Epithelial cell of proximal tubule (primary cell): ENCODE results near the gene P3H3. TPM values are rescaled to one million over a fixed set of nuclear protein-coding genes. Genes with fewer than 3 reads are reported as not detected.
"Not testable (repeated sequence)": the region's sequence is repeated elsewhere in the genome, so short reads cannot be mapped to it uniquely, and the experiment has no call there.

Source experiments
- DNase-seq: peaks from one replicate; pipeline ENCODE4 v3.0.0-alpha.2; 2011; ENCODE audit warnings: low read depth
- H3K4me3 ChIP-seq: 2 replicates; pipeline ENCODE4 v1.5.1; 2011; ENCODE audit warnings: low read depth, mild to moderate bottlenecking, low read length
- CTCF ChIP-seq: conservative IDR thresholded peaks from 2 replicates; pipeline ENCODE4 v1.5.1; 2012; ENCODE audit warnings: low read depth, mild to moderate bottlenecking, low read length
- total RNA-seq: library from RNA; depleted of rRNA; stranded (reverse); fragments of >200 nt; gene quantifications from 2 replicates; pipeline ENCODE4 v1.2.3, GENCODE V29; 2015

The P3H3 gene
- total RNA-seq, 1 donor from 2014 or later: 30.4 TPM

GRCh38 chr12:6872073-6873048 is 44.2 kb downstream of the P3H3 start:
- peak overlapping the region; percentile 92 for H3K4me3 ChIP-seq
- no peak for DNase-seq
- TF ChIP-seq CTCF: peak; percentile 92

DNA sequence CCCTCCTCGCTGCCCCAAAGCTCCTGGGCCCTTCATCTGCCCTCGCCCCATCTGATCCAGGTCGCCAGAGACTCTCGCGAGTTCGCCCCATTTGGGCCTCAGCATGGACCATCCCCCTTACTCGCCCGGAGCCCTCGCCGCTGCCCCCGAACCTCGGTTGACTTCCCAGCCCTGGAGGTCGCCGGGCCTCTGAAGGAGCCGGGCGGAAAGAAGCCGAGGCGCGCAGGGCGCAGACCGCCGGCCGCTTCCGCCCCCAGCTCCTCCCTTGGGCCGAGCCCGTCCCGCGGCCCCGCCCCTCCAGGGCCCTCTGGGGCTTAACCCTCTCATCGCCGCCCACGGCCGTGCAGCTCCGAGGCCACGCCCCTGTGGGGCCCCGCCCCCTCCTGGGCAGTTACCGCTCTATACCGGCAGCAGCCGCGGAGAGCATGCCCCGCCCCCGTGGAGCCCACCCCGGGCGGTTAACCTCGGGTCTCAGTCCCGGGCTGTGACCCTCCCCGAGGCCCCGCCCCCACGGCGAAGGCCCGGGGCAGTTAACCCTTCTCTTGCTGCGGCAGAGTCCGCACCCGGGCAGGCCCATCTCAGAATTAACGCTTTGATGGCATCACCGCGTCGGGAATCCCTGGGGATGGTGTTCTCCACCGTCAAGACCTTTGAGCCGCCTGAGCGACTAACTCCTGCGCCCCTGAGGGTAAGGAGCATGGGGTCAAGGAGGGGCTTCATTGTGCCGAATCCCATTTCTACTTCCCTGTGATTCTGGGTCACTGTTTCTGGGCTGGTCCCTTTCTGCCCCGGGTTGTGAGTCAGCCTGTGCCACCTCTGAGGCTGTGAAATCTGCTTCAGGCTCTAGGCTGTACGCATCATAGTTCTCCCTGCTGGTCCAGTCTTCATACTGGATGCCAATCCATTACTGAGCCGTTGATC is 45.1 kb downstream of the P3H3 start, which contains the start of gene SPSB2:
Gene SPSB2 (minus strand): TSS at position 210 of the 921 bp plus-strand sequence. CDS start 402 bp downstream, outside the sequence.
- H3K4me3 ChIP-seq: peak within 1 kb of the TSS; percentile 92
- DNase-seq: no peak
- TF ChIP-seq CTCF: no peak

DNA sequence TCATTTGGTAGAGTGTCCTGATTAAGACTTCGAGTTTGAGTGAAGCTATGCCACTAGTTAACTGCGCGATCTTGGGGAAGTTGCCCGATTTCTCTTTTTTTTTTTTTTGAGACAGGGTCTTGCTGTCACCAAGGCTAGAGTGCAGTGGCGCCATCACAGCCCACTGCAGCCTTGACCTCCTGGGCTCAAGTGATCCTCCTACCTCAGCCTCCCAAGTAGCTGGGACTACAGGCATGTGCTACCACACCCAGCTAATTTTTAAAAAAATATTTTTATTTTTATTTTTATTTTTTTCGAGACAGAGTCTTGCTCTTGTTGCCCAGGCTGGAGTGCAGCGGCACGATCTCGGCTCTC is 45.8 kb downstream of the P3H3 start:
- H3K4me3 ChIP-seq: peak overlapping the region; percentile 92
- not testable (repeated sequence) for DNase-seq

DNA sequence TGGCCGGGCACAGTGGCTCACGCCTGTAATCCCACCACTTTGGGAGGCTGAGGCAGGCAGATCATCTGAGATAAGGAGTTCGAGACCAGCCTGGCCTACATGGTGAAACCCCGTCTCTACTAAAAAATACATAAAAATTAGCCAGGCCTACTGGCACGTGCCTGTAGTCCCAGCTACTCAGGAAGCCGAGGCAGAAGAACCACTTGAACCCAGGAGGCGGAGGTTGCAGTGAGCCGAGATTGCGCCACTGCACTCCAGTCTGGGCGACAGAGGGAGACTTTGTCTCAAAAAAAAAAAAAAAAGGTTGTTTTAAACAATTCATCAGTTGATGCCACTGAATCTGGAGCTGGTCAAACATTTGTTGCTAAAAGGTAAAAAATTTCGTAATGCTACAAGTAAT is 51.6 kb downstream of the P3H3 start:
- DNase-seq, H3K4me3 ChIP-seq: not testable (repeated sequence)

DNA sequence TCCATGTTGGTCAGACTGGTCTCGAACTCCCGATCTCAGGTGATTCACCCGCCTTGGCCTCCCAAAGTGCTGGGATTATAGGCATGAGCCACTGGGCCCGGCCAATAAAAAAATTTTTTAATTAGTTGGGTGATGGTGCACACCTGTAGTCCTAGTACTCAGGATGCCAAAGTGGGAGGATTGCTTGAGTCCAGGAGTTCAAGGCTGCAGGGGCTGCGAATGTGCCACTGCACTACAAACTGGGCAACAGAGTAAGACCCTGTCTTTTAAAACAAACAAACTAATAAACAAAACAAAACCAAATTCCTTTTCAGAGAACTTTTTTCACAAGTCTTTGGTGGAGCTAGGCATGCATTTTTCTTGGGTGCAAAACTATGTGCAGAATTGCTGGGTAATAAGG is 55.0 kb downstream of the P3H3 start:
- DNase-seq: no peak
- H3K4me3 ChIP-seq: no peak overlapping the region
- TF ChIP-seq CTCF: no peak

GRCh38 chr12:6883683-6884082 is 55.5 kb downstream of the P3H3 start:
- H3K4me3 ChIP-seq: no peak overlapping the region
- no peak for DNase-seq
- TF ChIP-seq CTCF: no peak

- DNase-seq: no peak
- no peak overlapping the region for H3K4me3 ChIP-seq
- no peak for TF ChIP-seq CTCF
Observed at GRCh38 chr12:6884539-6884938, 56.3 kb downstream of the P3H3 start.

DNA sequence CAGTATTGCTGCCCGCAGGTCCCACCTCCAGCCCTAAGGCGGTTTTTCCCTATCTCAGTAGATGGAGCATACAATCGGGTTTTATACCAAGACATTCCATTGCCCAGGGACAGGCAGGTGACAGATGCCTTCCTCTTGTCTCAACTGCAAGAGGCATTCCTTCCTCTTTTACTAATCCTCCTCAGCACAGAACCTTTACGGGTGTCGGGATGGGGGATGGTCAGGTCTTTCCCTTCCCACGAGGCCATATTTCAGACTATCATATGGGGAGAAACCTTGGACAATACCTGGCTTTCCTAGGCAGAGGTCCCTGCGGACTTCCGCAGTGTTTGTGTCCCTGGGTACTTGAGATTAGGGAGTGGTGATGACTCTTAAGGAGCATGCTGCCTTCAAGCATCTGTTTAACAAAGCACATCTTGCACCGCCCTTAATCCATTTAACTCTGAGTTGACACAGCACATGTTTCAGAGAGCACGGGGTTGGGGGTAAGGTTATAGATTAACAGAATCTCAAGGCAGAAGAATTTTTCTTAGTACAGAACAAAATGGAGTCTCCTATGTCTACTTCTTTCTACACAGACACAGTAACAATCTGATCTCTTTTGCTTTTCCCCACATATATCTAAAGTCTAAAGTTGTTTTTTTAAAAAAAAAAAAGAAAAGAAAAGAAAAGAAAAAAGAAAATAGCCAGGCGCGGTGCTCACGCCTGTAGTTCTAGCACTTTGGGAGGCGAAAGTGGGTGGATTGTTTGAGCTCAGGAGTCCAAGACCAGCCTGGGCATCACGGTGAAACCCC is 58.2 kb downstream of the P3H3 start:
- not testable (repeated sequence) for H3K4me3 ChIP-seq, DNase-seq
